GM12878 (cell line): ENCODE results near the gene ADGRD1. TPM values are rescaled to one million over a fixed set of nuclear protein-coding genes. Genes with fewer than 3 reads are reported as not detected.

Experiments used
- ATAC-seq: fragments of 200-7000 bp; cut with Tn5 transposase; 3 replicates; pipeline ENCODE4 v1.9.1; 2020; ENCODE audit warnings: mild to moderate bottlenecking, moderate library complexity
- BruUV-seq: library from RNA; stranded (reverse); fragments of 400-500 nt; replicated peaks from 2 replicates; lab custom pipeline; 2021; lab: Mats Ljungman, UMichigan
- CTCF ChIA-PET: fragments of 300-600 bp; sonication (Branson Sonifier 250); formaldehyde crosslinking; extraction: SDS; loops from one replicate; lab custom pipeline; 2021; ENCODE audit warnings: inconsistent platforms; lab: Yijun Ruan, JAX
- POLR2A ChIA-PET: fragments of 350-600 bp; formaldehyde crosslinking; extraction: SDS; loops from one replicate; lab custom pipeline; 2021; ENCODE audit warnings: inconsistent platforms; lab: Charles Lee
- RAD21 ChIA-PET: fragments of 300-600 bp; sonication (Branson Sonifier 250); formaldehyde crosslinking; loops from one replicate; lab custom pipeline; 2023; ENCODE audit warnings: antibody characterized with exemption; ENCODE audit not compliant: unreplicated experiment; lab: Charles Lee
- SMC1A ChIA-PET: fragments of 300-600 bp; sonication (Branson Sonifier 250); formaldehyde crosslinking; loops from one replicate; lab custom pipeline; 2023; ENCODE audit not compliant: unreplicated experiment, uncharacterized antibody; lab: Charles Lee
- DNase-seq: peaks from one replicate; pipeline ENCODE4 v3.0.0-alpha.2; 2011; ENCODE audit warnings: low read depth, low spot score
- FAIRE-seq: peaks from 3 replicates; lab custom pipeline; 2011; peaks lifted over from hg19 to GRCh38; lab: Jason Lieb, UNC
- H2AFZ ChIP-seq: 2 replicates; pipeline ENCODE4 v1.6.0; 2011; ENCODE audit warnings: low read depth, low read length, control low read depth; ENCODE audit not compliant: control insufficient read depth
- H3K27ac ChIP-seq: 2 replicates; pipeline ENCODE4 v1.5.1; 2011; ENCODE audit warnings: control low read depth; ENCODE audit not compliant: control insufficient read depth, insufficient read depth
- H3K27me3 ChIP-seq, 2 experiments: replicated peaks in 1 of 2; 2 replicates each; pipeline versions ENCODE4 v1.6.0 to v1.6.1; 2011; ENCODE audit warnings: low read length in 1 of 2; ENCODE audit not compliant: control insufficient read depth in 2 of 2, insufficient read depth in 2 of 2
- H3K36me3 ChIP-seq, 2 experiments: 2 replicates each; pipeline ENCODE4 v1.5.1; 2011; ENCODE audit warnings: low read length in 1 of 2; ENCODE audit not compliant: control insufficient read depth in 2 of 2, insufficient read depth in 2 of 2
- H3K4me1 ChIP-seq: 2 replicates; pipeline ENCODE4 v1.6.1; 2011; ENCODE audit warnings: mild to moderate bottlenecking, low read length, moderate library complexity, mixed read lengths; ENCODE audit not compliant: control insufficient read depth, insufficient read depth
- H3K4me2 ChIP-seq: 2 replicates; pipeline ENCODE4 v1.6.0; 2011; ENCODE audit warnings: control low read depth; ENCODE audit not compliant: control insufficient read depth, insufficient read depth
- H3K4me3 ChIP-seq: fragments of 200-600 bp; sonication (generic); 2 replicates; pipeline ENCODE4 v1.5.1; 2016
- H3K79me2 ChIP-seq: 2 replicates; pipeline ENCODE4 v1.6.0; 2011; ENCODE audit warnings: low read length; ENCODE audit not compliant: control insufficient read depth, insufficient read depth
- H3K9ac ChIP-seq: 2 replicates; pipeline ENCODE4 v1.8.0; 2011; ENCODE audit warnings: low read length, control low read depth, mixed read lengths; ENCODE audit not compliant: control insufficient read depth, insufficient read depth
- H3K9me3 ChIP-seq: replicated peaks from 3 replicates; pipeline ENCODE4 v1.5.1; 2011; ENCODE audit warnings: mild to moderate bottlenecking, low read length; ENCODE audit not compliant: control insufficient read depth, insufficient read depth
- H4K20me1 ChIP-seq: 2 replicates; pipeline ENCODE4 v1.6.0; 2011; ENCODE audit not compliant: control insufficient read depth, insufficient read depth
- ATF7 ChIP-seq: fragments of 450-650 bp; IDR thresholded peaks from 2 replicates; pipeline ENCODE4 v1.6.1; 2016; ENCODE audit warnings: low read depth, mild to moderate bottlenecking
- CHD1 ChIP-seq: IDR thresholded peaks from 2 replicates; pipeline ENCODE4 v1.6.1; 2012; ENCODE audit warnings: low read depth, low read length, improper control_type of control experiment
- FOS ChIP-seq: IDR thresholded peaks from 3 replicates; pipeline ENCODE4 v1.6.1; 2011; ENCODE audit warnings: borderline replicate concordance; ENCODE audit not compliant: insufficient read length; ENCODE audit errors: extremely low read depth
- HCFC1 ChIP-seq: fragments of 150-350 bp; IDR thresholded peaks from 2 replicates; pipeline ENCODE4 v1.6.1; 2014; ENCODE audit warnings: low read length
- IKZF2 ChIP-seq, 2 experiments: fragments of 450-650 bp; IDR thresholded peaks; 2 replicates each; pipeline ENCODE4 v1.6.1; 2017; ENCODE audit warnings: mild to moderate bottlenecking in 2 of 2, moderate library complexity in 2 of 2
- LARP7 ChIP-seq: fragments of 450-650 bp; IDR thresholded peaks from 2 replicates; pipeline ENCODE4 v1.6.1; 2017; ENCODE audit warnings: mild to moderate bottlenecking
- NFYB ChIP-seq: IDR thresholded peaks from 2 replicates; pipeline ENCODE4 v1.6.1; 2011; ENCODE audit warnings: low read depth, mild to moderate bottlenecking, low read length, improper control_type of control experiment, moderate library complexity; ENCODE audit not compliant: insufficient read depth
- NR2C1 ChIP-seq: fragments of 450-650 bp; IDR thresholded peaks from 2 replicates; pipeline ENCODE4 v1.6.1; 2017; ENCODE audit warnings: antibody characterized with exemption, mild to moderate bottlenecking, moderate library complexity
- RFX5 ChIP-seq: IDR thresholded peaks from 2 replicates; pipeline ENCODE4 v1.6.1; 2011; ENCODE audit warnings: low read depth, low read length, improper control_type of control experiment
- SPI1 ChIP-seq: IDR thresholded peaks from 2 replicates; pipeline ENCODE4 v1.6.1; 2011; ENCODE audit warnings: low read depth, mild to moderate bottlenecking, low read length, moderate library complexity, borderline replicate concordance; ENCODE audit not compliant: insufficient read depth
- WGBS: methylation state at CpG from one replicate; pipeline ENCODE4 v1.1.6; 2016; ENCODE audit warnings: low lambda C conversion rate; ENCODE audit not compliant: insufficient replicate concordance, insufficient coverage; ENCODE audit errors: missing lambda C conversion rate; 5-methylcytosine and 5-hydroxymethylcytosine counted together
- in situ Hi-C: fragments of 300-500 bp; cut with MboI; formaldehyde crosslinking; loops from 9 replicates; pipeline ENCODE4 v1.14.3; 2018; ENCODE audit warnings: mixed read lengths
- intact Hi-C: fragments of 100-400 bp; cut with micrococcal nuclease; formaldehyde crosslinking; loops from one replicate; pipeline ENCODE4 v1.14.2; 2022; ENCODE audit not compliant: unreplicated experiment
- polyA plus RNA-seq, 11 experiments: library from polyadenylated mRNA; depleted of rRNA in 4 of 11; unstranded in 6 of 11; stranded (reverse) in 5 of 11; fragments of >200 nt; fragmentation: Nextera tagmentation in 4 of 11; fragmentation: Illumina TruSeq in 1 of 11; extraction: Ambion mirVana in 4 of 11; extraction: Trizol in 1 of 11; gene quantifications; 1 replicate in 1 of 11; 2 replicates in 10 of 11; pipeline versions ENCODE4 v1.2.1 to v1.2.3, GENCODE V29; 2011 to 2016; ENCODE audit warnings: inconsistent platforms in 2 of 11, missing spikeins in 2 of 11, low read depth in 1 of 11
- total RNA-seq, 4 experiments: library from RNA; depleted of rRNA in 3 of 4; stranded (reverse); fragments of >200 nt in 3 of 4; fragmentation: Illumina TruSeq in 1 of 4; extraction: Trizol in 1 of 4; gene quantifications; 2 replicates each; pipeline versions ENCODE4 v1.2.1 to v1.2.3, GENCODE V29; 2013 to 2021

Gene ADGRD1
- total and polyA plus RNA-seq, 10 of the 15 experiments (the other 5 are each of a cell fraction or from before 2014, with no cell fraction given): 0.15 to 12.7 (median 1.2) TPM

DNA sequence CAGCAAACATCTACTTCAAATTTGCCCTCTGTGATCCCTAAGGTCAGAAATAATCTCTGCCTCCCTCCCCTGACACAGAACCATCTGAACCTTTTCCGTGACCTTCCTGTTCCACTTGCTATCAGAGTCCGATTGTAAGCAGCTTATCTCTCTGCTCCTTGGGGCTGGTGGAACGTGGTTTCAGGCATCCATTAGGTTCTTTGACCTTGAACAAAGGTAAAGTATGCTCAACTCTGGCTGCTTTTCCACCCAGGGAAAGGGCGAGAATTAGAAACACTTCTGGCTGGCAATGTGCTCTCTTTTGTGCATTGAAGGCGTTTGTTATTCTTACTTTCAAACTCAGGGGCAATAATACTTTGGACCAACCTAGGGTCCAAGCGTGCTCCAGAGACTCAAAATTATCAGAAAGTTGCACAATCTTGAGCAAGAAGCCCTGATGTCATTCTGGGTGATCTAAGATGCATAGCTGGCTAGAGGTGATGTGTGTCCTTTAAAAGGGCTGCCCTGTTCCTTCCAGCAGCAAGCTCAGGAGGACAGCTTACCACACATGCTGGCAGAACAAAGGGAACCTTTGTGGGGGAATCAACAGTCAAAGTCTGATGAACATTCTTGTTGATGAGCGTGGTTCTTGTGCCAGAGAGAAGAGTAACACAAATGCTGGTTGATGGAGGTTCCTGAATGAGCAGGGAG is 29.8 kb downstream of the ADGRD1 start (continued):
- no peak for TF ChIP-seq FOS
- TF ChIP-seq NFYB: no peak
- TF ChIP-seq CHD1: no peak
- TF ChIP-seq IKZF2 (IDR thresholded peaks at IDR 0.05): no peak
- TF ChIP-seq LARP7: no peak
- TF ChIP-seq ATF7: no peak

DNA sequence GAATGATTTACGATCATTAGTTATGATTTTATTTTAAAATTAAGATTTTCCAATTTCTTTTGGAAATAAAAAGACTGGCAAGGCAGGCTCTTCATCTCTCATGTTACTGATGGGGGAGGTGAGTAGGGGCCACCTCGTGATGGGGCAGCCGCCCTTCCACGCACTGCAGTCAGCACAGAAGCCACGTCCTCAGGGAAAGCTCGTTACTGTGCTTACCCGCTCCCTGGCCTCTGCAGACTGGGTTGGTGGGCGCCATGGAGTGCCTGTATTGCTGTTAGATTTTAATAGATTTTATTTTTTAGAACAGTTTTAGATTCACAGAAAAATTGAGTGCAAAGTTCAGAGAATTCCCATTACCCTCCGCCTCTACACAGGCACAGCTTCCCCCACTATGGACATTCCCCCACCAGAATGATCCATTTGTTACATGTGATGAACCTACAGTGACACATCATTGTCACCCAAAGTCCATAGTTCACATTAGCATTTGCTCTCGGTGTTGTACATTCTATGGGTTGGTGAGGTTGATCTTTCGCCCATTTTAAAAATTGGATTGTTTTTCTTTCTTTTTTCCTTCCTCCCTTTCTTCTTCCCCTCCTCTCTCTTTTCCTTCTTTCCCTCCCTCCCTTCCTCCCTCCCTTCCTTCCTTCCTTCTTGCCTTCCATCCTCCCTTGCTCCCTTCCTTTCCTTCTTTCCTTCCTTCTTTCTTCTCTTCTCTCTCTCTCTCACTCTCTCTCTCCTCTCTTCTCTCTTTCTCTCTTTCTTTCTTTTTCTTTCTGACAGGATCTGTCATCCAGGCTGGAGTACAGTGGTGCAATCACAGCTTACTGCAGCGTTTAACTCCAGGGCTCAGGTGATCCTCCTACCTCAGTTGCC is 30.7 kb downstream of the ADGRD1 start:
- SMC1A ChIA-PET: interaction anchor here (0.6 to 1.6 kb wide), 3 partner anchors 8 to 30 kb away, joined by 3 to 4 read pairs (median 3); partner anchors contain the start of gene ADGRD1
- POLR2A ChIA-PET: no interaction called here
- Histone ChIP-seq H3K4me3 (no peak overlapping the region), H3K36me3 (no peaks in the 10 kb centered on the region), H4K20me1 (no peaks in the 10 kb centered on the region), H3K9me3 (no peaks in the 10 kb centered on the region), H3K4me1 (peaks cover 23% of the 10 kb centered on the region), H3K9ac (no peak overlapping the region), H3K27me3 (no peaks in the 10 kb centered on the region), H3K27ac (no peak overlapping the region), H3K4me2 (no peak overlapping the region), H3K79me2 (no peaks in the 10 kb centered on the region), H2AFZ (no peak overlapping the region)
- intact Hi-C loops (loop anchor here (5.0 kb wide), 1 partner anchor 112 kb away; the partner anchor contains the start of gene RAN), in situ Hi-C loops (no loop called here)
- DNase-seq: no peak
- TF ChIP-seq IKZF2 (IDR thresholded peaks at IDR 0.05) (0 out of 4 replicates have a peak, but pooled peaks of 1 of the 2 experiments have one; percentile 11), RFX5 (no peak), NR2C1 (no peak), HCFC1 (no peak), SPI1 (no peak)
- 70% methylated on average over 12 of the region's 12 CpGs for WGBS
- no peak for FAIRE-seq
- CTCF ChIA-PET: interaction anchor here (0.7 to 1.1 kb wide), 2 partner anchors 12 to 130 kb away, joined by 3 read pairs; no protein-coding TSS in a partner anchor
- no TSS peak for BruUV-seq
- RAD21 ChIA-PET: no interaction called here
- no peak for ATAC-seq
